Ovary (tissue), 3 donors: ENCODE results near the gene EHBP1.

Experiments
- CTCF ChIP-seq, 3 donors: fragments of 450-650 bp in 2 of 3; fragments of 200-600 bp in 1 of 3; IDR thresholded peaks; one replicate each; pipeline versions ENCODE4 v1.5.1 to v1.8.0; 2016 to 2022; ENCODE audit warnings: antibody characterized with exemption in 3 of 3, mild to moderate bottlenecking in 1 of 3
- POLR2A ChIP-seq: fragments of 450-650 bp; IDR thresholded peaks from one replicate; pipeline ENCODE4 v1.6.1; 2017; ENCODE audit warnings: antibody characterized with exemption, mild to moderate bottlenecking, moderate library complexity
- donor health status: DM: no; HTN: no; CAD: no.

- TF ChIP-seq CTCF (IDR thresholded peaks at IDR 0.05): no peak
- no peak for TF ChIP-seq POLR2A
These were observed 386.9 kb downstream of the EHBP1 start for GRCh38 chr2:63092401-63092800.
